Fibroblast of lung (primary cell): Measurements from ENCODE around the gene POLR2C. TPM values are rescaled to one million over a fixed set of nuclear protein-coding genes. Genes with fewer than 3 reads are reported as not detected.

Source experiments
- DNase-seq, 2 donors: peaks; one replicate each; pipeline versions ENCODE4 v3.0.0 to v3.0.0-alpha.2; 2010; ENCODE audit warnings: low read depth in 2 of 2
- H2AFZ ChIP-seq: 2 replicates; pipeline ENCODE4 v1.5.1; 2012; ENCODE audit warnings: low read length, control low read depth, inconsistent platforms
- H3K27ac ChIP-seq: 2 replicates; pipeline ENCODE4 v1.5.1; 2011; ENCODE audit warnings: low read length, control low read depth; ENCODE audit not compliant: insufficient read depth
- H3K27me3 ChIP-seq: 2 replicates; pipeline ENCODE4 v1.5.1; 2011; ENCODE audit warnings: mild to moderate bottlenecking, low read length; ENCODE audit not compliant: control insufficient read depth, insufficient read depth
- H3K36me3 ChIP-seq: 2 replicates; pipeline ENCODE4 v1.5.1; 2011; ENCODE audit warnings: low read length; ENCODE audit not compliant: control insufficient read depth, insufficient read depth
- H3K4me1 ChIP-seq: 2 replicates; pipeline ENCODE4 v1.5.1; 2011; ENCODE audit warnings: low read length; ENCODE audit not compliant: control insufficient read depth, insufficient read depth; ENCODE audit errors: extremely low read depth
- H3K4me2 ChIP-seq: 2 replicates; pipeline ENCODE4 v1.5.1; 2011; ENCODE audit warnings: low read length, control low read depth; ENCODE audit not compliant: insufficient read depth; ENCODE audit errors: extremely low read depth
- H3K4me3 ChIP-seq, 4 experiments: fragments of 200-600 bp in 1 of 4; sonication (generic) in 1 of 4; replicated peaks in 1 of 4; 2 replicates each; pipeline ENCODE4 v1.5.1; 2011 to 2016; ENCODE audit warnings: low read length in 4 of 4, low read depth in 3 of 4, mild to moderate bottlenecking in 3 of 4, control low read depth in 2 of 4, inconsistent platforms in 1 of 4, mixed read lengths in 1 of 4; ENCODE audit not compliant: insufficient read depth in 1 of 4; ENCODE audit errors: control extremely low read depth in 1 of 4
- H3K79me2 ChIP-seq: 2 replicates; pipeline ENCODE4 v1.5.1; 2012; ENCODE audit warnings: mild to moderate bottlenecking, low read length, inconsistent platforms; ENCODE audit not compliant: control insufficient read depth, insufficient read depth
- H3K9ac ChIP-seq: 2 replicates; pipeline ENCODE4 v1.5.1; 2011; ENCODE audit warnings: mild to moderate bottlenecking, low read length, control low read depth; ENCODE audit not compliant: insufficient read depth
- H3K9me3 ChIP-seq: 2 replicates; pipeline ENCODE4 v1.5.1; 2012; ENCODE audit warnings: low read depth, low read length; ENCODE audit not compliant: control insufficient read depth, insufficient read depth
- H4K20me1 ChIP-seq: 2 replicates; pipeline ENCODE4 v1.5.1; 2011; ENCODE audit warnings: low read length; ENCODE audit not compliant: control insufficient read depth, insufficient read depth; ENCODE audit errors: extremely low read depth
- CTCF ChIP-seq, 2 donors: IDR thresholded peaks in 1 of 2; conservative IDR thresholded peaks in 1 of 2; 1 replicate in 1 of 2; 2 replicates in 1 of 2; pipeline ENCODE4 v1.5.1; 2011 to 2012; ENCODE audit warnings: low read length in 2 of 2, control low read depth in 1 of 2, inconsistent platforms in 1 of 2, low read depth in 1 of 2, mild to moderate bottlenecking in 1 of 2
- EZH2 ChIP-seq: IDR thresholded peaks from 2 replicates; pipeline ENCODE4 v1.5.1; 2012; ENCODE audit warnings: low read length, control low read depth, mild to moderate bottlenecking; ENCODE audit errors: missing control alignments
- polyA plus RNA-seq, 2 donors: library from polyadenylated mRNA; depleted of rRNA in 1 of 2; stranded (reverse) in 1 of 2; unstranded in 1 of 2; fragments of >200 nt; gene quantifications; 2 replicates each; pipeline ENCODE4 v1.2.1, GENCODE V29; 2011 to 2012; ENCODE audit warnings: missing spikeins in 1 of 2
- total RNA-seq: library from RNA; depleted of rRNA; stranded (reverse); fragments of >200 nt; gene quantifications from 2 replicates; pipeline ENCODE4 v1.2.1, GENCODE V29; 2014

POLR2C gene
- total and polyA plus RNA-seq, 2 donors (not counting 1 experiment from before 2014, with no cell fraction given), result 84.0 to 106 TPM

- Histone ChIP-seq H3K27ac (no peak overlapping the region), H4K20me1 (no peaks in the 10 kb centered on the region), H2AFZ (no peak overlapping the region), H3K4me3 (no peak overlapping the region), H3K4me1 (peaks cover 4% of the 10 kb centered on the region), H3K79me2 (peaks cover 1% of the 10 kb centered on the region), H3K4me2 (no peak overlapping the region), H3K9ac (no peak overlapping the region), H3K27me3 (no peaks in the 10 kb centered on the region), H3K36me3 (peaks cover 23% of the 10 kb centered on the region), H3K9me3 (no peaks in the 10 kb centered on the region)
- peak in 1 of 2 donors; percentile 50 for DNase-seq
- TF ChIP-seq CTCF (conservative IDR thresholded peaks at IDR 0.05 in 1 of 2, IDR thresholded peaks at IDR 0.05 in 1 of 2; ENCODE audit: low read depth in 1 of 2, low read length in 2 of 2) (no peak), EZH2 (no peak)
Observed at GRCh38 chr16:57470711-57471110, 8.2 kb downstream of the POLR2C start.

GRCh38 chr16:57471209-57471608, 8.7 kb downstream of the POLR2C start:
- Histone ChIP-seq H3K79me2 (no peaks in the 10 kb centered on the region), H3K27me3 (no peaks in the 10 kb centered on the region), H3K9ac (no peak overlapping the region), H3K4me1 (peaks cover 4% of the 10 kb centered on the region), H3K27ac (no peak overlapping the region), H3K4me3 (no peak overlapping the region), H3K9me3 (no peaks in the 10 kb centered on the region), H2AFZ (no peak overlapping the region), H3K36me3 (peaks cover 22% of the 10 kb centered on the region), H3K4me2 (no peak overlapping the region), H4K20me1 (no peaks in the 10 kb centered on the region)
- no peak for TF ChIP-seq EZH2
- no peak for TF ChIP-seq CTCF (conservative IDR thresholded peaks at IDR 0.05 in 1 of 2, IDR thresholded peaks at IDR 0.05 in 1 of 2; ENCODE audit: low read depth in 1 of 2, low read length in 2 of 2)
- no peak for DNase-seq

GRCh38 chr16:57471852-57472664, 9.6 kb downstream of the POLR2C start:
- Histone ChIP-seq H3K36me3 (peaks cover 22% of the 10 kb centered on the region), H2AFZ (no peak overlapping the region), H3K4me2 (no peak overlapping the region), H3K4me3 (no peak overlapping the region), H3K4me1 (peaks cover 4% of the 10 kb centered on the region), H4K20me1 (no peaks in the 10 kb centered on the region), H3K27ac (no peak overlapping the region), H3K9me3 (no peaks in the 10 kb centered on the region), H3K9ac (no peak overlapping the region), H3K27me3 (no peaks in the 10 kb centered on the region), H3K79me2 (no peaks in the 10 kb centered on the region)
- TF ChIP-seq EZH2, result no peak
- peak in 1 of 2 donors; percentile 4 for DNase-seq
